HepG2 (cell line): ENCODE measurements around the gene PPP6R2. TPM values are rescaled to one million over a fixed set of nuclear protein-coding genes. Genes with fewer than 3 reads are reported as not detected.

Source experiments
- ATAC-seq: fragments of 200-7000 bp; cut with Tn5 transposase; 3 replicates; pipeline ENCODE4 v1.9.1; 2020; ENCODE audit warnings: mild to moderate bottlenecking, moderate library complexity
- BruUV-seq: library from RNA; stranded (reverse); fragments of 400-500 nt; replicated peaks from 2 replicates; lab custom pipeline; 2021; lab: Mats Ljungman, UMichigan
- CTCF ChIA-PET: fragments of 300-600 bp; formaldehyde crosslinking; extraction: SDS; loops from one replicate; lab custom pipeline; 2021; ENCODE audit warnings: low total read pairs, inconsistent platforms, low intra/inter-chr PET ratio; lab: Yijun Ruan, JAX
- POLR2A ChIA-PET: fragments of 350-600 bp; sonication (Branson Sonifier 250); formaldehyde crosslinking; loops from one replicate; lab custom pipeline; 2020; ENCODE audit warnings: antibody characterized with exemption, inconsistent platforms; lab: Yijun Ruan, JAX
- DNase-seq: peaks from one replicate; pipeline ENCODE4 v3.0.0-alpha.2; 2015; ENCODE audit warnings: low spot score
- FAIRE-seq: peaks from 3 replicates; lab custom pipeline; 2011; peaks lifted over from hg19 to GRCh38; lab: Jason Lieb, UNC
- H2AFZ ChIP-seq: one replicate; pipeline ENCODE4 v1.6.1; 2011; ENCODE audit warnings: low read length, inconsistent platforms
- H3K27ac ChIP-seq: fragments of 300-600 bp; 3 replicates; pipeline ENCODE4 v1.8.0; 2011; ENCODE audit warnings: mixed run types, mild to moderate bottlenecking, mixed read lengths, low read length, inconsistent platforms; ENCODE audit not compliant: insufficient read depth; ENCODE audit errors: extremely low read length
- H3K27me3 ChIP-seq, 2 experiments: fragments of 200-600 bp in 1 of 2; 2 replicates in 1 of 2; 3 replicates in 1 of 2; pipeline versions ENCODE4 v1.6.0 to v1.8.0; 2011; ENCODE audit warnings: low read length in 2 of 2, mild to moderate bottlenecking in 2 of 2, moderate library complexity in 2 of 2, inconsistent platforms in 1 of 2; ENCODE audit not compliant: insufficient read depth in 2 of 2, control insufficient read depth in 1 of 2
- H3K36me3 ChIP-seq, 2 experiments: fragments of 200-600 bp in 1 of 2; replicated peaks in 1 of 2; 2 replicates in 1 of 2; 3 replicates in 1 of 2; pipeline versions ENCODE4 v1.5.1 to v1.8.0; 2011; ENCODE audit warnings: low read length in 2 of 2, inconsistent platforms in 1 of 2; ENCODE audit not compliant: insufficient read depth in 2 of 2, control insufficient read depth in 1 of 2
- H3K4me1 ChIP-seq: 2 replicates; pipeline ENCODE4 v1.5.1; 2012; ENCODE audit warnings: low read length, inconsistent platforms; ENCODE audit not compliant: insufficient read depth
- H3K4me2 ChIP-seq: 2 replicates; pipeline ENCODE4 v1.6.0; 2011; ENCODE audit warnings: low read depth, low read length, inconsistent platforms
- H3K4me3 ChIP-seq, 3 experiments: fragments of 200-600 bp in 1 of 3; sonication (generic), shearing (Covaris generic) in 1 of 3; replicated peaks in 1 of 3; 2 replicates each; pipeline ENCODE4 v1.5.1; 2011 to 2016; ENCODE audit warnings: low read length in 3 of 3, inconsistent platforms in 2 of 3, low read depth in 2 of 3, mild to moderate bottlenecking in 2 of 3, control low read depth in 1 of 3, mixed read lengths in 1 of 3; ENCODE audit not compliant: insufficient read depth in 1 of 3
- H3K79me2 ChIP-seq: one replicate; pipeline ENCODE4 v1.6.1; 2011; ENCODE audit warnings: low read length, inconsistent platforms; ENCODE audit not compliant: insufficient read depth
- H3K9ac ChIP-seq: 2 replicates; pipeline ENCODE4 v1.6.0; 2011; ENCODE audit warnings: mild to moderate bottlenecking, low read depth, low read length, inconsistent platforms; ENCODE audit not compliant: insufficient read depth
- H3K9me3 ChIP-seq: 2 replicates; pipeline ENCODE4 v1.5.1; 2012; ENCODE audit warnings: mild to moderate bottlenecking, low read length
- H4K20me1 ChIP-seq: 2 replicates; pipeline ENCODE4 v1.6.0; 2011; ENCODE audit warnings: inconsistent platforms, mild to moderate bottlenecking, low read length, moderate library complexity; ENCODE audit not compliant: insufficient read depth
- HNRNPL ChIP-seq: fragments of 200-400 bp; formaldehyde crosslinking; IDR thresholded peaks from 2 replicates; pipeline ENCODE4 v1.6.1; 2017; ENCODE audit warnings: mild to moderate bottlenecking, low read depth, low read length
- LCORL ChIP-seq, 2 experiments: fragments of 450-650 bp in 1 of 2; sonication (generic) in 1 of 2; formaldehyde crosslinking in 1 of 2; IDR thresholded peaks; 2 replicates each; pipeline versions ENCODE4 v1.5.0 to v1.6.1; 2017 to 2020; ENCODE audit warnings: antibody characterized with exemption in 1 of 2, missing genetic modification reagents in 1 of 2
- TARDBP ChIP-seq: sonication (generic); formaldehyde crosslinking; IDR thresholded peaks from 2 replicates; pipeline ENCODE4 v1.8.0; 2022; ENCODE audit warnings: mild to moderate bottlenecking, missing genetic modification reagents
- TBL1XR1 ChIP-seq: fragments of 150-350 bp; IDR thresholded peaks from 2 replicates; pipeline ENCODE4 v1.6.1; 2014; ENCODE audit warnings: borderline replicate concordance, low read length; ENCODE audit not compliant: partially characterized antibody
- ZFX ChIP-seq: sonication (generic); formaldehyde crosslinking; IDR thresholded peaks from 2 replicates; pipeline ENCODE4 v1.4.0; 2020; ENCODE audit warnings: mild to moderate bottlenecking, low read depth, missing genetic modification reagents, moderate library complexity
- ZFY ChIP-seq: sonication (generic); formaldehyde crosslinking; IDR thresholded peaks from 2 replicates; pipeline ENCODE4 v1.4.0; 2020; ENCODE audit warnings: missing genetic modification reagents
- ZMYM4 ChIP-seq: sonication (generic); formaldehyde crosslinking; IDR thresholded peaks from 2 replicates; pipeline ENCODE4 v1.8.1; 2023; ENCODE audit warnings: mild to moderate bottlenecking, missing genetic modification reagents
- ZNF572 ChIP-seq: sonication (generic); formaldehyde crosslinking; IDR thresholded peaks from 2 replicates; pipeline ENCODE4 v1.5.1; 2020; ENCODE audit warnings: mild to moderate bottlenecking, missing genetic modification reagents
- ZNF746 ChIP-seq: sonication (generic); formaldehyde crosslinking; IDR thresholded peaks from 2 replicates; pipeline ENCODE4 v1.8.0; 2022; ENCODE audit warnings: mild to moderate bottlenecking, missing genetic modification reagents
- ZSCAN29 ChIP-seq: sonication (generic); formaldehyde crosslinking; conservative IDR thresholded peaks from 2 replicates; pipeline ENCODE4 v1.4.0; 2020; ENCODE audit warnings: mild to moderate bottlenecking, missing genetic modification reagents
- WGBS: methylation state at CpG from one replicate; pipeline ENCODE4 v1.1.6; 2017; ENCODE audit warnings: low lambda C conversion rate; 5-methylcytosine and 5-hydroxymethylcytosine counted together
- in situ Hi-C: cut with HindIII; loops from 2 replicates; pipeline ENCODE4 v1.10.0; 2017; ENCODE audit warnings: low pct_unique_long_range_greater_than_20kb; ENCODE audit not compliant: extremely low pct_ligation_motif_present
- intact Hi-C: fragments of 100-400 bp; cut with micrococcal nuclease; formaldehyde crosslinking; loops from one replicate; pipeline ENCODE4 v1.10.0; 2022; ENCODE audit not compliant: unreplicated experiment
- polyA plus RNA-seq, 8 experiments: library from polyadenylated mRNA; depleted of rRNA in 3 of 8; stranded (reverse) in 7 of 8; unstranded in 1 of 8; fragments of >200 nt; fragmentation: Illumina TruSeq in 4 of 8; extraction: Trizol in 4 of 8; gene quantifications; 2 replicates each; pipeline versions ENCODE4 v1.2.1 to v1.2.3, GENCODE V29; 2011 to 2016; ENCODE audit warnings: low read depth in 4 of 8, missing spikeins in 1 of 8, mixed read lengths in 1 of 8; ENCODE audit not compliant: insufficient read depth in 1 of 8
- total RNA-seq, 5 experiments: library from RNA; depleted of rRNA; stranded (reverse); fragments of >200 nt; fragmentation: Illumina TruSeq; extraction: Trizol; gene quantifications; 2 replicates each; pipeline ENCODE4 v1.2.3, GENCODE V29; 2016; ENCODE audit warnings: low read depth in 1 of 5
- TF ChIP-seq, protein P1 (sequence below): IDR thresholded peaks from 2 replicates; pipeline ENCODE4 v1.6.1; 2016; ENCODE audit warnings: mild to moderate bottlenecking, missing biosample characterization, missing genetic modification reagents
- TF ChIP-seq, protein P2 (sequence below): sonication (generic); formaldehyde crosslinking; IDR thresholded peaks from 2 replicates; pipeline ENCODE4 v1.4.0; 2020; ENCODE audit warnings: missing genetic modification reagents

Gene PPP6R2
- total and polyA plus RNA-seq, 2 of the 13 experiments (the other 11 are each of a cell fraction or from before 2014, with no cell fraction given): 55.0 to 102 TPM

DNA sequence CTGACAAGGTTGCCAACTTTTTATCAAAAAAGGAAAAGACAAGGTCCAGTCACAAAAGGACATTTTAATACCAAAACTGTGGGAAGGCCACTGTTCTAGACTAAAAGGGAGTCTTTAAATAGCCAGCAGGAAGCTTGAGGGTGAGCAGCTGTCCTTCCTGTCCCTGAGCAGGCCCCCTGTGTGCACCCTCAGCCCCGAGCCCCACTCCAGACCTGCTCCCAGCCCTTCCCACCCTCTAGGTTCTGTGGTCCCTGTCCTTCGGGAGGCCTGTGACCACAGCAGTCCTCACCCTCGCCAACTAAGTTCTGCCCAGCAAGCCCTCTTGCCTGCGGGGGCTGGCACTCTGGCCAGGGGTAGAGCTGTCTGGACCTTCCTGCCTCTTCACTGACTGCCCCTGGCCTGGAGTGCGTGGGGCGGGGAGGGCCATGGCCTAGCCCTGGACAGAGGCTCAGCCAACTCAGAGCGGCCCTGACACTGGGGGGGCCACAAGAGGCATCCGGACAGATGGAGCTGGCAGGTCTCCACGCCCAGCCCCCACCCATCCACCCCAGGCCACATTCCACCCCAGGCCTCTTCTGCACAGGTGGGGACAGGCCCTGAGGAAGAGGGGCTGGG is 34.0 kb upstream of the PPP6R2 start:
- intact Hi-C loops: loop anchor here (1.0 to 2.0 kb wide), 3 partner anchors 12 to 16 kb away; no protein-coding TSS in a partner anchor
- ChIA-PET POLR2A (interaction anchor here (1.1 to 3.8 kb wide), 6 partner anchors 11 to 58 kb away, joined by 3 to 27 read pairs (median 5); partner anchors contain the start of gene HDAC10), CTCF (interaction anchor here (1.9 kb wide), 1 partner anchor 33 kb away, joined by 12 read pairs; no protein-coding TSS in a partner anchor)
- DNase-seq: no peak
- peaks cover 74% of the 10 kb centered on the region for H3K4me1 ChIP-seq
- in situ Hi-C loops: no loop called here
- H3K27me3 ChIP-seq: no peaks in the 10 kb centered on the region
- peaks cover 27% of the 10 kb centered on the region for H3K79me2 ChIP-seq
- 0 out of 2 replicates have a peak, but pooled peaks have one; percentile 55 for TF ChIP-seq HNRNPL
- TF ChIP-seq, protein P1, sequence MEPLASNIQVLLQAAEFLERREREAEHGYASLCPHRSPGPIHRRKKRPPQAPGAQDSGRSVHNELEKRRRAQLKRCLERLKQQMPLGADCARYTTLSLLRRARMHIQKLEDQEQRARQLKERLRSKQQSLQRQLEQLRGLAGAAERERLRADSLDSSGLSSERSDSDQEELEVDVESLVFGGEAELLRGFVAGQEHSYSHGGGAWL (CRISPR knock-in tag): 0 out of 2 replicates have a peak, but pooled peaks have one; percentile 22
- TF ChIP-seq TBL1XR1: no peak
- 0 out of 2 replicates have a peak, but pooled peaks have one; percentile 8 for TF ChIP-seq ZMYM4
- TF ChIP-seq ZSCAN29 (CRISPR knock-in tag): no peak
- 0 out of 2 replicates have a peak, but pooled peaks have one; percentile 13 for TF ChIP-seq ZNF746 (CRISPR knock-in tag)
- TF ChIP-seq ZFY (CRISPR knock-in tag): peak; percentile 40; the same call in 1 of the 2 replicates
- 0 out of 2 replicates have a peak, but pooled peaks have one; percentile 30 for TF ChIP-seq ZNF572 (CRISPR knock-in tag)
- no peak for TF ChIP-seq LCORL (IDR thresholded peaks at IDR 0.05)
- peak; percentile 46; the same call in 1 of the 2 replicates for TF ChIP-seq LCORL (CRISPR knock-in tag; IDR thresholded peaks at IDR 0.05)
- TF ChIP-seq, protein P2, sequence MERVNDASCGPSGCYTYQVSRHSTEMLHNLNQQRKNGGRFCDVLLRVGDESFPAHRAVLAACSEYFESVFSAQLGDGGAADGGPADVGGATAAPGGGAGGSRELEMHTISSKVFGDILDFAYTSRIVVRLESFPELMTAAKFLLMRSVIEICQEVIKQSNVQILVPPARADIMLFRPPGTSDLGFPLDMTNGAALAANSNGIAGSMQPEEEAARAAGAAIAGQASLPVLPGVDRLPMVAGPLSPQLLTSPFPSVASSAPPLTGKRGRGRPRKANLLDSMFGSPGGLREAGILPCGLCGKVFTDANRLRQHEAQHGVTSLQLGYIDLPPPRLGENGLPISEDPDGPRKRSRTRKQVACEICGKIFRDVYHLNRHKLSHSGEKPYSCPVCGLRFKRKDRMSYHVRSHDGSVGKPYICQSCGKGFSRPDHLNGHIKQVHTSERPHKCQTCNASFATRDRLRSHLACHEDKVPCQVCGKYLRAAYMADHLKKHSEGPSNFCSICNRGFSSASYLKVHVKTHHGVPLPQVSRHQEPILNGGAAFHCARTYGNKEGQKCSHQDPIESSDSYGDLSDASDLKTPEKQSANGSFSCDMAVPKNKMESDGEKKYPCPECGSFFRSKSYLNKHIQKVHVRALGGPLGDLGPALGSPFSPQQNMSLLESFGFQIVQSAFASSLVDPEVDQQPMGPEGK (CRISPR knock-in tag): peak; percentile 78
- no peak for TF ChIP-seq TARDBP (CRISPR knock-in tag)
- peak; percentile 57 for TF ChIP-seq ZFX (CRISPR knock-in tag)
- TF ChIP-seq, all 625 proteins: peak for 9
- FAIRE-seq (no peak), ATAC-seq (peak; percentile 23)
- peaks cover 0 to 2% of the 10 kb centered on the region in 2 experiments; a peak in 1 of 5 replicates for H3K36me3 ChIP-seq
- BruUV-seq: no TSS peak
- peak overlapping the region; percentile 26 for H3K9ac ChIP-seq
- peak overlapping the region; percentile 58 for H3K27ac ChIP-seq
- peak overlapping the region; percentile 81 for H3K4me2 ChIP-seq
- no peaks in the 10 kb centered on the region for H3K9me3 ChIP-seq
- H4K20me1 ChIP-seq: no peaks in the 10 kb centered on the region
- 5% methylated on average over 3 of the region's 9 CpGs for WGBS
- H2AFZ ChIP-seq: no peak overlapping the region
- peak overlapping the region in 2 of 3 experiments; percentile 3 to 67; a peak in 1 of 6 replicates for H3K4me3 ChIP-seq
